ENCODE results near the gene GPC6.

The GPC6 gene

GRCh38 chr13:93515267-93515666 lies 288.7 kb downstream of the GPC6 start:
- CTCF ChIA-PET, result interaction anchor here (1.5 kb wide), 1 partner anchor 267 kb away, joined by 4 read pairs; no protein-coding TSS in a partner anchor
- H3K4me3 ChIP-seq (ENCODE audit: low read depth, low read length), result no peak overlapping the region
- TF ChIP-seq, protein P1, sequence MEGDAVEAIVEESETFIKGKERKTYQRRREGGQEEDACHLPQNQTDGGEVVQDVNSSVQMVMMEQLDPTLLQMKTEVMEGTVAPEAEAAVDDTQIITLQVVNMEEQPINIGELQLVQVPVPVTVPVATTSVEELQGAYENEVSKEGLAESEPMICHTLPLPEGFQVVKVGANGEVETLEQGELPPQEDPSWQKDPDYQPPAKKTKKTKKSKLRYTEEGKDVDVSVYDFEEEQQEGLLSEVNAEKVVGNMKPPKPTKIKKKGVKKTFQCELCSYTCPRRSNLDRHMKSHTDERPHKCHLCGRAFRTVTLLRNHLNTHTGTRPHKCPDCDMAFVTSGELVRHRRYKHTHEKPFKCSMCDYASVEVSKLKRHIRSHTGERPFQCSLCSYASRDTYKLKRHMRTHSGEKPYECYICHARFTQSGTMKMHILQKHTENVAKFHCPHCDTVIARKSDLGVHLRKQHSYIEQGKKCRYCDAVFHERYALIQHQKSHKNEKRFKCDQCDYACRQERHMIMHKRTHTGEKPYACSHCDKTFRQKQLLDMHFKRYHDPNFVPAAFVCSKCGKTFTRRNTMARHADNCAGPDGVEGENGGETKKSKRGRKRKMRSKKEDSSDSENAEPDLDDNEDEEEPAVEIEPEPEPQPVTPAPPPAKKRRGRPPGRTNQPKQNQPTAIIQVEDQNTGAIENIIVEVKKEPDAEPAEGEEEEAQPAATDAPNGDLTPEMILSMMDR (IDR thresholded peaks at IDR 0.05; ENCODE audit: insufficient read depth, low read length, missing control alignments), result no peak
- POLR2A ChIA-PET, result no interaction called here
- DNase-seq (ENCODE audit: low read depth, low spot score), result no peak

DNA sequence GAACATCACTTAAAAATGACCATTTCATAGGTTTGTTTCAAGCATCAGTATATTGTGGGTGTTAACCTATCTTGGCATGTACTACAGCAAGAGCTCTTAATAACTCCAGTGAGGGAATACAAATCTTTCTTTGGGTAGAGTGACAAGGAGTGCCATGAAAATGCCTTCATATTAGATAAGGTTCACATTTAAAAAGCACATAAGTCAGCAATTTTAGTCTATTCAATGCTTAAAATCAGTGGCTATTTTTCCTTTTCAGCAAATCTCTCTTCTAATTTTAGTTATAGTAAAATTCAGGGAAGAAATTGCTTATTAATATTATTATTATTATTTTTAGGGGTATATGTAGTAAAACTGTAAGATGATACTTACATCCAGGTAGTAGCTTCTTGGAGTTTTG lies 291.1 kb downstream of the GPC6 start:
- TF ChIP-seq, protein P1 (IDR thresholded peaks at IDR 0.05; ENCODE audit: insufficient read depth, low read length, missing control alignments), result no peak
- no peak overlapping the region for H3K4me3 ChIP-seq (ENCODE audit: low read depth, low read length)
- ChIA-PET CTCF (no interaction called here), POLR2A (no interaction called here)
- DNase-seq (ENCODE audit: low read depth, low spot score), result no peak

DNA sequence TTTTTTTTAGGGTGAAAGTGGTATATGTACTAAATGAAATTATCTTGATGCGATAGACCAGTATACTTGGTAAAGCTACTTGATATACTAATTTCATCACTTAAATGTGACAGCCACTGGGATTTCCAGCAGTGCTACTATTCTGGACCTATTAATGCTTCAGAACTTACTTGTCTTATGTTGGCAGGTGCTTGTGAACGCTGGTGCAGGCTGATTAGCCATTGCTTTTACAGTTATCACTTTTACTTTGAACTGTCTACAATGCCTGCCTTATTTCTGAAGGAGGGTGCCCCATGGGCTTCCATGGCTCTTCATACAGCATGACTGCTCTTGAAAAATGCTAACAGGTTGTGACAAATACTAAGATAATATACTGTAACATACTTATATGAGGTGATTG lies 294.7 kb downstream of the GPC6 start:
- TF ChIP-seq, protein P1 (IDR thresholded peaks at IDR 0.05; ENCODE audit: insufficient read depth, low read length, missing control alignments), result no peak
- ChIA-PET POLR2A (no interaction called here), CTCF (no interaction called here)
- H3K4me3 ChIP-seq (ENCODE audit: low read depth, low read length), result no peak overlapping the region
- DNase-seq (ENCODE audit: low read depth, low spot score), result no peak

DNA sequence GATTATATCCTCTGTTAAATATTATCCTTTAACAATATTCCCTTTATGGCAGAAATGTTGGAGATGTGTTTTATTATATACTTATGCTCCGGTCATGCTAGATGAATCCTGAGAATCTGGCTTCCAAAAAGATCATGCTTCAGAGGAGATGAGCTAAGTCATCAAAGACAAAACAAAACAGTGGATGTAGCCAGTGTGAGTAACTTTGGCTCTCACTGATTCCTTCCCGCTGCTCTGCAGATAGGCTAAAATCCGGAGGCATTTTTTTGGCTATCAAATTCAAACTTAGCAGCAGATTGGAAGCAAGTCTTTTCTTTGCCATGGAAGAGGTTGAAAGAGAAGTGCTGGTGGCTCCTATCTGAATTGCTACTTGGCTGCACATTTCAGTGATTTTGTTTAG lies 295.9 kb downstream of the GPC6 start:
- TF ChIP-seq, protein P1 (IDR thresholded peaks at IDR 0.05; ENCODE audit: insufficient read depth, low read length, missing control alignments), result no peak
- no peak overlapping the region for H3K4me3 ChIP-seq (ENCODE audit: low read depth, low read length)
- peak; percentile 12 for DNase-seq (ENCODE audit: low read depth, low spot score)
- POLR2A ChIA-PET, result no interaction called here
- CTCF ChIA-PET, result no interaction called here

DNA sequence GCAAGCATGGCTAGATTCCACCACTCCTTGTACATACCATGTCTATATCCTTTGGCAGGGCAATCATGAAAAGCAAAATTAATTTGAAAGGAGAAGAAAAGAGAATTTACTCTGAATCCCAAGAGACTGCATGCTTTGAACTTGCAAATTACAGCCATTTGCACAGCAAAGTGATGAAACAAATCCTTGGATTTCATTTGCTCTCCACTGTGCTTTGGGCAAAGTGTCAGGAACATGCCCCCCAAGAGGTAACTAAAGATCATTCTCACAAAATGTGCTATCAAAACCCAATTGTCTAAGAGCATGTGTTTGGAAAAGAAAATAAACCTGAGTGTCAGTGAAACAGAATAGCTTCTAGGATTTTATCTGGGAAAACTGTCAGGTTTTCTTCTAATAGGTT lies 298.5 kb downstream of the GPC6 start:
- no peak for DNase-seq (ENCODE audit: low read depth, low spot score)
- TF ChIP-seq, protein P1 (IDR thresholded peaks at IDR 0.05; ENCODE audit: insufficient read depth, low read length, missing control alignments), result no peak
- ChIA-PET POLR2A (no interaction called here), CTCF (no interaction called here)
- no peak overlapping the region for H3K4me3 ChIP-seq (ENCODE audit: low read depth, low read length)

DNA sequence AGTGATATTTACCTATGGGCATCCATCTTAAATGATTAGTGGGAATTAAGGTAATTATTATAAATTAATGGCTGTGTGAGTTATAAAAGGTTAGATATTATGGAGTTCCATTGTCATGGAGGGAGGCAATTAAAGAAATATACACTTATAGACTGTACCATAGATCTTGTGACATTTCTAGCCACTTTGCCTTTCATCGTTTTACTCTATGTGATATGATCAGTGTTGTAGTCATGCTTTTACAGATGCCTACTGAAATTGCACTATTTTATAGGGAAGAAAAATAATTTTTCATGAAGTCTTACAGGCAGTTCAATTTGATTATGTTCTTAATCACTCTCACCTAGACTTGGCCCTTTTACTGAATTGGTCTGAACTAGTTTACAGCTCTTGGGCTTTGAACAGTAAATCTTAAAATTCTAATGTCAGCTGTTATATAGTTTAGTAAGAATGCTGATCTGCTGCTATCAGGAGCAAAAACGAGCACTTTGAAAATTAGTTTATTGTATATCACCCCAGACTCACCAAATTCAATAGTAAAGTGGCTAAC lies 301.2 kb downstream of the GPC6 start:
- ChIA-PET CTCF (no interaction called here), POLR2A (no interaction called here)
- DNase-seq (ENCODE audit: low read depth, low spot score), result no peak
- no peak overlapping the region for H3K4me3 ChIP-seq (ENCODE audit: low read depth, low read length)
- TF ChIP-seq, protein P1 (IDR thresholded peaks at IDR 0.05; ENCODE audit: insufficient read depth, low read length, missing control alignments), result no peak

Data from AG04449 (cell line).